GM06990 (cell line): ENCODE measurements around the gene NT5DC3.
"Not testable (repeated sequence)": the region's sequence is repeated elsewhere in the genome, so short reads cannot be mapped to it uniquely, and the experiment has no call there.

Source experiments
- DNase-seq: peaks from one replicate; pipeline ENCODE4 v3.0.0-alpha.2; 2011; ENCODE audit not compliant: insufficient read length; ENCODE audit errors: extremely low read depth
- H3K27me3 ChIP-seq: replicated peaks from 2 replicates; pipeline ENCODE4 v1.6.0; 2011; ENCODE audit warnings: low read length; ENCODE audit not compliant: control insufficient read depth, insufficient read depth
- H3K36me3 ChIP-seq: 2 replicates; pipeline ENCODE4 v1.5.1; 2011; ENCODE audit warnings: low read length; ENCODE audit not compliant: control insufficient read depth, insufficient read depth
- H3K4me3 ChIP-seq: replicated peaks from 2 replicates; pipeline ENCODE4 v1.5.1; 2011; ENCODE audit warnings: low read depth, mild to moderate bottlenecking, control low read depth, low read length
- CTCF ChIP-seq: IDR thresholded peaks from 2 replicates; pipeline ENCODE4 v1.5.1; 2011; ENCODE audit warnings: low read length, control low read depth, mild to moderate bottlenecking, inconsistent platforms; ENCODE audit not compliant: insufficient read depth, poor library complexity, severe bottlenecking

NT5DC3 gene

GRCh38 chr12:103814436-103814835 lies 26.6 kb downstream of the NT5DC3 start:
- TF ChIP-seq CTCF, result no peak
- Histone ChIP-seq H3K36me3 (peaks cover 2% of the 10 kb centered on the region), H3K27me3 (no peaks in the 10 kb centered on the region), H3K4me3 (no peak overlapping the region)
- DNase-seq, result no peak

- no peak for TF ChIP-seq CTCF
- Histone ChIP-seq H3K4me3 (no peak overlapping the region), H3K27me3 (no peaks in the 10 kb centered on the region), H3K36me3 (peaks cover 3% of the 10 kb centered on the region)
- DNase-seq, result no peak
These were observed 27.1 kb downstream of the NT5DC3 start for GRCh38 chr12:103813949-103814348.

- no peak overlapping the region for H3K4me3 ChIP-seq
- no peak for TF ChIP-seq CTCF
These were observed 27.6 kb downstream of the NT5DC3 start for GRCh38 chr12:103813426-103813825.

GRCh38 chr12:103812789-103813188 lies 28.2 kb downstream of the NT5DC3 start:
- Histone ChIP-seq H3K36me3 (peaks cover 4% of the 10 kb centered on the region), H3K27me3 (no peaks in the 10 kb centered on the region), H3K4me3 (no peak overlapping the region)
- DNase-seq, result no peak
- TF ChIP-seq CTCF, result peak; percentile 10

More at GRCh38 chr12:103813426-103813825, 27.6 kb downstream of the NT5DC3 start:
- no peak for DNase-seq
- peaks cover 4% of the 10 kb centered on the region for H3K36me3 ChIP-seq
- no peaks in the 10 kb centered on the region for H3K27me3 ChIP-seq

GRCh38 chr12:103811791-103812190 lies 29.2 kb downstream of the NT5DC3 start:
- no peak for DNase-seq
- no peak for TF ChIP-seq CTCF
- H3K36me3 ChIP-seq, result peaks cover 4% of the 10 kb centered on the region
- no peak overlapping the region for H3K4me3 ChIP-seq
- H3K27me3 ChIP-seq, result no peaks in the 10 kb centered on the region

GRCh38 chr12:103810111-103810510 lies 30.9 kb downstream of the NT5DC3 start:
- Histone ChIP-seq H3K27me3 (no peaks in the 10 kb centered on the region), H3K4me3 (no peak overlapping the region), H3K36me3 (peaks cover 4% of the 10 kb centered on the region)
- no peak for TF ChIP-seq CTCF
- DNase-seq, result no peak

GRCh38 chr12:103809639-103810038 lies 31.4 kb downstream of the NT5DC3 start:
- H3K36me3 ChIP-seq, H3K27me3 ChIP-seq, H3K4me3 ChIP-seq, DNase-seq: not testable (repeated sequence)
